HepG2 (cell line): Measurements from ENCODE around the gene ZNF568. TPM values are rescaled to one million over a fixed set of nuclear protein-coding genes. Genes with fewer than 3 reads are reported as not detected.

Source experiments
- ATAC-seq: fragments of 200-7000 bp; cut with Tn5 transposase; 3 replicates; pipeline ENCODE4 v1.9.1; 2020; ENCODE audit warnings: mild to moderate bottlenecking, moderate library complexity
- BruUV-seq: library from RNA; stranded (reverse); fragments of 400-500 nt; replicated peaks from 2 replicates; lab custom pipeline; 2021; lab: Mats Ljungman, UMichigan
- CTCF ChIA-PET: fragments of 300-600 bp; formaldehyde crosslinking; extraction: SDS; loops from one replicate; lab custom pipeline; 2021; ENCODE audit warnings: low total read pairs, inconsistent platforms, low intra/inter-chr PET ratio; lab: Yijun Ruan, JAX
- POLR2A ChIA-PET: fragments of 350-600 bp; sonication (Branson Sonifier 250); formaldehyde crosslinking; loops from one replicate; lab custom pipeline; 2020; ENCODE audit warnings: antibody characterized with exemption, inconsistent platforms; lab: Yijun Ruan, JAX
- DNase-seq: peaks from one replicate; pipeline ENCODE4 v3.0.0-alpha.2; 2015; ENCODE audit warnings: low spot score
- FAIRE-seq: peaks from 3 replicates; lab custom pipeline; 2011; peaks lifted over from hg19 to GRCh38; lab: Jason Lieb, UNC
- H2AFZ ChIP-seq: one replicate; pipeline ENCODE4 v1.6.1; 2011; ENCODE audit warnings: low read length, inconsistent platforms
- H3K27ac ChIP-seq: fragments of 300-600 bp; 3 replicates; pipeline ENCODE4 v1.8.0; 2011; ENCODE audit warnings: mixed run types, mild to moderate bottlenecking, mixed read lengths, low read length, inconsistent platforms; ENCODE audit not compliant: insufficient read depth; ENCODE audit errors: extremely low read length
- H3K27me3 ChIP-seq, 2 experiments: fragments of 200-600 bp in 1 of 2; 2 replicates in 1 of 2; 3 replicates in 1 of 2; pipeline versions ENCODE4 v1.6.0 to v1.8.0; 2011; ENCODE audit warnings: low read length in 2 of 2, mild to moderate bottlenecking in 2 of 2, moderate library complexity in 2 of 2, inconsistent platforms in 1 of 2; ENCODE audit not compliant: insufficient read depth in 2 of 2, control insufficient read depth in 1 of 2
- H3K36me3 ChIP-seq, 2 experiments: fragments of 200-600 bp in 1 of 2; replicated peaks in 1 of 2; 2 replicates in 1 of 2; 3 replicates in 1 of 2; pipeline versions ENCODE4 v1.5.1 to v1.8.0; 2011; ENCODE audit warnings: low read length in 2 of 2, inconsistent platforms in 1 of 2; ENCODE audit not compliant: insufficient read depth in 2 of 2, control insufficient read depth in 1 of 2
- H3K4me1 ChIP-seq: 2 replicates; pipeline ENCODE4 v1.5.1; 2012; ENCODE audit warnings: low read length, inconsistent platforms; ENCODE audit not compliant: insufficient read depth
- H3K4me2 ChIP-seq: 2 replicates; pipeline ENCODE4 v1.6.0; 2011; ENCODE audit warnings: low read depth, low read length, inconsistent platforms
- H3K4me3 ChIP-seq, 3 experiments: fragments of 200-600 bp in 1 of 3; sonication (generic), shearing (Covaris generic) in 1 of 3; replicated peaks in 1 of 3; 2 replicates each; pipeline ENCODE4 v1.5.1; 2011 to 2016; ENCODE audit warnings: low read length in 3 of 3, inconsistent platforms in 2 of 3, low read depth in 2 of 3, mild to moderate bottlenecking in 2 of 3, control low read depth in 1 of 3, mixed read lengths in 1 of 3; ENCODE audit not compliant: insufficient read depth in 1 of 3
- H3K79me2 ChIP-seq: one replicate; pipeline ENCODE4 v1.6.1; 2011; ENCODE audit warnings: low read length, inconsistent platforms; ENCODE audit not compliant: insufficient read depth
- H3K9ac ChIP-seq: 2 replicates; pipeline ENCODE4 v1.6.0; 2011; ENCODE audit warnings: mild to moderate bottlenecking, low read depth, low read length, inconsistent platforms; ENCODE audit not compliant: insufficient read depth
- H3K9me3 ChIP-seq: 2 replicates; pipeline ENCODE4 v1.5.1; 2012; ENCODE audit warnings: mild to moderate bottlenecking, low read length
- H4K20me1 ChIP-seq: 2 replicates; pipeline ENCODE4 v1.6.0; 2011; ENCODE audit warnings: inconsistent platforms, mild to moderate bottlenecking, low read length, moderate library complexity; ENCODE audit not compliant: insufficient read depth
- EHMT2 ChIP-seq: fragments of 200-600 bp; sonication (generic); IDR thresholded peaks from 2 replicates; pipeline ENCODE4 v1.7.0; 2017; ENCODE audit warnings: antibody characterized with exemption, low read depth, low read length, borderline replicate concordance
- ELF3 ChIP-seq: IDR thresholded peaks from 2 replicates; pipeline ENCODE4 v1.6.1; 2016; ENCODE audit warnings: missing genetic modification reagents, missing compliant biosample characterization
- EP300 ChIP-seq, 3 experiments: sonication (generic) in 1 of 3; formaldehyde crosslinking in 1 of 3; IDR thresholded peaks; 2 replicates each; pipeline versions ENCODE4 v1.5.1 to v1.6.1; 2011 to 2020; ENCODE audit warnings: low read depth in 2 of 3, low read length in 2 of 3, borderline replicate concordance in 1 of 3, improper control_type of control experiment in 1 of 3, mild to moderate bottlenecking in 1 of 3, missing genetic modification reagents in 1 of 3, moderate library complexity in 1 of 3
- GATAD1 ChIP-seq: IDR thresholded peaks from 2 replicates; pipeline ENCODE4 v1.6.1; 2016; ENCODE audit warnings: missing genetic modification reagents, missing compliant biosample characterization
- ZC3H4 ChIP-seq: sonication (generic); formaldehyde crosslinking; IDR thresholded peaks from 2 replicates; pipeline ENCODE4 v1.4.0; 2020; ENCODE audit warnings: missing genetic modification reagents, borderline replicate concordance
- ZFAT ChIP-seq: sonication (generic); formaldehyde crosslinking; conservative IDR thresholded peaks from 2 replicates; pipeline ENCODE4 v1.8.1; 2023; ENCODE audit warnings: missing genetic modification reagents, inconsistent platforms
- ZFP1 ChIP-seq: IDR thresholded peaks from 2 replicates; pipeline ENCODE4 v1.6.1; 2016
- ZNF629 ChIP-seq: sonication (generic); formaldehyde crosslinking; conservative IDR thresholded peaks from 2 replicates; pipeline ENCODE4 v1.5.0; 2020; ENCODE audit warnings: missing genetic modification reagents
- ZNF891 ChIP-seq: sonication (generic); formaldehyde crosslinking; IDR thresholded peaks from 2 replicates; pipeline ENCODE4 v1.5.0; 2020; ENCODE audit warnings: mild to moderate bottlenecking, missing genetic modification reagents
- WGBS: methylation state at CpG from one replicate; pipeline ENCODE4 v1.1.6; 2017; ENCODE audit warnings: low lambda C conversion rate; 5-methylcytosine and 5-hydroxymethylcytosine counted together
- in situ Hi-C: cut with HindIII; loops from 2 replicates; pipeline ENCODE4 v1.10.0; 2017; ENCODE audit warnings: low pct_unique_long_range_greater_than_20kb; ENCODE audit not compliant: extremely low pct_ligation_motif_present
- intact Hi-C: fragments of 100-400 bp; cut with micrococcal nuclease; formaldehyde crosslinking; loops from one replicate; pipeline ENCODE4 v1.10.0; 2022; ENCODE audit not compliant: unreplicated experiment
- polyA plus RNA-seq, 8 experiments: library from polyadenylated mRNA; depleted of rRNA in 3 of 8; stranded (reverse) in 7 of 8; unstranded in 1 of 8; fragments of >200 nt; fragmentation: Illumina TruSeq in 4 of 8; extraction: Trizol in 4 of 8; gene quantifications; 2 replicates each; pipeline versions ENCODE4 v1.2.1 to v1.2.3, GENCODE V29; 2011 to 2016; ENCODE audit warnings: low read depth in 4 of 8, missing spikeins in 1 of 8, mixed read lengths in 1 of 8; ENCODE audit not compliant: insufficient read depth in 1 of 8
- total RNA-seq, 5 experiments: library from RNA; depleted of rRNA; stranded (reverse); fragments of >200 nt; fragmentation: Illumina TruSeq; extraction: Trizol; gene quantifications; 2 replicates each; pipeline ENCODE4 v1.2.3, GENCODE V29; 2016; ENCODE audit warnings: low read depth in 1 of 5
- TF ChIP-seq, protein P1 (sequence below): sonication (generic); formaldehyde crosslinking; IDR thresholded peaks from one replicate; pipeline ENCODE4 v1.5.1; 2020; ENCODE audit warnings: mild to moderate bottlenecking, missing genetic modification reagents; ENCODE audit errors: not compliant biosample characterization
- TF ChIP-seq, protein P2 (sequence below): sonication (generic); formaldehyde crosslinking; IDR thresholded peaks from 2 replicates; pipeline ENCODE4 v1.5.1; 2020; ENCODE audit warnings: missing genetic modification reagents, mild to moderate bottlenecking, borderline replicate concordance
- TF ChIP-seq, protein P3 (sequence below): sonication (generic); formaldehyde crosslinking; IDR thresholded peaks from 2 replicates; pipeline ENCODE4 v1.8.0; 2022; ENCODE audit warnings: mild to moderate bottlenecking, missing genetic modification reagents, borderline replicate concordance

Gene ZNF568
- total and polyA plus RNA-seq, 2 of the 13 experiments (the other 11 are each of a cell fraction or from before 2014, with no cell fraction given) = 0.15 to 1.00 TPM

DNA sequence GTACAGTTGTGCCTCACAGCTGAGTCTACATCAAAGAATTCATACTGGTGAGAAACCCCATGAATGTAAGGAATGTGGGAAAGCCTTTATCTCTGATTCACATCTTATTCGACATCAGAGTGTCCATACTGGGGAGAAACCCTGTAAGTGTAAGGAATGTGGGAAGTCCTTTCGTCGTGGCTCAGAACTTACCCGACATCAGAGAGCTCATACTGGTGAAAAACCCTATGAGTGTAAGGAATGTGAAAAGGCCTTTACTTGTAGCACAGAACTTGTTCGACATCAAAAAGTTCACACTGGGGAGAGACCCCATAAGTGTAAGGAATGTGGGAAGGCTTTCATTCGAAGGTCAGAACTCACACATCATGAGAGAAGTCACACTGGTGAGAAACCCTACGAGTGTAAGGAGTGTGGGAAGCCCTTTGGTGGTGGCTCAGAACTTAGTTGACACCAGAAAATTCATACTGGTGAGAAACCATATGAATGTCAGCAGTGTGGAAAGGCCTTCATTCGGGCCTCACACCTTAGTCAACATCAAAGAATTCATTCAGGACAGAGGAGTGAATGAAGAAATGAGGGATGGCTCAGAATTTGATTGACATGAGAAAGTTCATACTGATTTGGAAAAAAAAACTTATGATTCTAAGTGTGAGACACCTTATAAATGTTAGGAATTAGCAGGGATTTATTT, 81.2 kb downstream of the ZNF568 start:
- ATAC-seq (no peak), FAIRE-seq (no peak), DNase-seq (no peak)
- no peak overlapping the region for H3K4me3 ChIP-seq
- no peak overlapping the region for H2AFZ ChIP-seq
- H4K20me1 ChIP-seq = no peaks in the 10 kb centered on the region
- H3K9ac ChIP-seq = no peak overlapping the region
- no peak overlapping the region for H3K4me2 ChIP-seq
- H3K27me3 ChIP-seq = no peaks in the 10 kb centered on the region
- no peaks in the 10 kb centered on the region for H3K36me3 ChIP-seq
- peaks cover 83% of the 10 kb centered on the region for H3K9me3 ChIP-seq
- in situ Hi-C loops (no loop called here), intact Hi-C loops (no loop called here)
- no TSS peak for BruUV-seq
- no peak overlapping the region for H3K27ac ChIP-seq
- CTCF ChIA-PET = no interaction called here
- no peaks in the 10 kb centered on the region for H3K79me2 ChIP-seq
- WGBS = 13% methylated on average over 8 of the region's 8 CpGs
- H3K4me1 ChIP-seq = no peaks in the 10 kb centered on the region
- POLR2A ChIA-PET = no interaction called here
- no peak for TF ChIP-seq ZC3H4 (CRISPR knock-in tag)
- TF ChIP-seq ELF3 = no peak
- no peak for TF ChIP-seq ZNF891 (CRISPR knock-in tag)
- TF ChIP-seq ZNF629 = no peak
- TF ChIP-seq GATAD1 = no peak
- no peak for TF ChIP-seq ZFP1
- no peak for TF ChIP-seq EP300 (IDR thresholded peaks at IDR 0.05; ENCODE audit: low read depth in 2 of 2, low read length in 2 of 2)
- no peak for TF ChIP-seq EP300 (CRISPR knock-in tag; IDR thresholded peaks at IDR 0.05; ENCODE audit: borderline replicate concordance)
- no peak for TF ChIP-seq EHMT2
- TF ChIP-seq, protein P1, sequence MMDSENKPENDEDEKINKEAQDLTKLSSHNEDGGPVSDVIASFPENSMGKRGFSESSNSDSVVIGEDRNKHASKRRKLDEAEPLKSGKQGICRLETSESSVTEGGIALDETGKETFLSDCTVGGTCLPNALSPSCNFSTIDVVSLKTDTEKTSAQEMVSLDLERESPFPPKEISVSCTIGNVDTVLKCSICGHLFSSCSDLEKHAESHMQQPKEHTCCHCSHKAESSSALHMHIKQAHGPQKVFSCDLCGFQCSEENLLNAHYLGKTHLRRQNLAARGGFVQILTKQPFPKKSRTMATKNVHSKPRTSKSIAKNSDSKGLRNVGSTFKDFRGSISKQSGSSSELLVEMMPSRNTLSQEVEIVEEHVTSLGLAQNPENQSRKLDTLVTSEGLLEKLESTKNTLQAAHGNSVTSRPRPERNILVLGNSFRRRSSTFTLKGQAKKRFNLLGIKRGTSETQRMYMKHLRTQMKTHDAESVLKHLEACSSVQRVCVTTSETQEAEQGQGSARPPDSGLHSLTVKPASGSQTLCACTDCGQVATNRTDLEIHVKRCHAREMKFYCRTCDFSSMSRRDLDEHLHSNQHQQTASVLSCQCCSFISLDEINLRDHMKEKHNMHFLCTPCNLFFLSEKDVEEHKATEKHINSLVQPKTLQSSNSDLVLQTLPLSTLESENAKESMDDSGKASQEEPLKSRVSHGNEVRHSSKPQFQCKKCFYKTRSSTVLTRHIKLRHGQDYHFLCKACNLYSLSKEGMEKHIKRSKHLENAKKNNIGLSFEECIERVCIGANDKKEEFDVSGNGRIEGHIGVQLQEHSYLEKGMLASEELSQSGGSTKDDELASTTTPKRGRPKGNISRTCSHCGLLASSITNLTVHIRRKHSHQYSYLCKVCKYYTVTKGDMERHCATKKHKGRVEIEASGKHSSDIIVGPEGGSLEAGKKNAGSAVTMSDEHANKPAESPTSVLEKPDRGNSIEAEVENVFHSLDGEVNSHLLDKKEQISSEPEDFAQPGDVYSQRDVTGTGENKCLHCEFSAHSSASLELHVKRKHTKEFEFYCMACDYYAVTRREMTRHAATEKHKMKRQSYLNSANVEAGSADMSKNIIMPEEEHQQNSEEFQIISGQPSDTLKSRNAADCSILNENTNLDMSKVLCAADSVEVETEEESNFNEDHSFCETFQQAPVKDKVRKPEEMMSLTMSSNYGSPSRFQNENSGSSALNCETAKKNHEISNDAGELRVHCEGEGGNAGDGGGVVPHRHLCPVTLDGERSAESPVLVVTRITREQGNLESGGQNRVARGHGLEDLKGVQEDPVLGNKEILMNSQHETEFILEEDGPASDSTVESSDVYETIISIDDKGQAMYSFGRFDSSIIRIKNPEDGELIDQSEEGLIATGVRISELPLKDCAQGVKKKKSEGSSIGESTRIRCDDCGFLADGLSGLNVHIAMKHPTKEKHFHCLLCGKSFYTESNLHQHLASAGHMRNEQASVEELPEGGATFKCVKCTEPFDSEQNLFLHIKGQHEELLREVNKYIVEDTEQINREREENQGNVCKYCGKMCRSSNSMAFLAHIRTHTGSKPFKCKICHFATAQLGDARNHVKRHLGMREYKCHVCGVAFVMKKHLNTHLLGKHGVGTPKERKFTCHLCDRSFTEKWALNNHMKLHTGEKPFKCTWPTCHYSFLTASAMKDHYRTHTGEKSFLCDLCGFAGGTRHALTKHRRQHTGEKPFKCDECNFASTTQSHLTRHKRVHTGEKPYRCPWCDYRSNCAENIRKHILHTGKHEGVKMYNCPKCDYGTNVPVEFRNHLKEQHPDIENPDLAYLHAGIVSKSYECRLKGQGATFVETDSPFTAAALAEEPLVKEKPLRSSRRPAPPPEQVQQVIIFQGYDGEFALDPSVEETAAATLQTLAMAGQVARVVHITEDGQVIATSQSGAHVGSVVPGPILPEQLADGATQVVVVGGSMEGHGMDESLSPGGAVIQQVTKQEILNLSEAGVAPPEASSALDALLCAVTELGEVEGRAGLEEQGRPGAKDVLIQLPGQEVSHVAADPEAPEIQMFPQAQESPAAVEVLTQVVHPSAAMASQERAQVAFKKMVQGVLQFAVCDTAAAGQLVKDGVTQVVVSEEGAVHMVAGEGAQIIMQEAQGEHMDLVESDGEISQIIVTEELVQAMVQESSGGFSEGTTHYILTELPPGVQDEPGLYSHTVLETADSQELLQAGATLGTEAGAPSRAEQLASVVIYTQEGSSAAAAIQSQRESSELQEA = no peak
- TF ChIP-seq, protein P2, sequence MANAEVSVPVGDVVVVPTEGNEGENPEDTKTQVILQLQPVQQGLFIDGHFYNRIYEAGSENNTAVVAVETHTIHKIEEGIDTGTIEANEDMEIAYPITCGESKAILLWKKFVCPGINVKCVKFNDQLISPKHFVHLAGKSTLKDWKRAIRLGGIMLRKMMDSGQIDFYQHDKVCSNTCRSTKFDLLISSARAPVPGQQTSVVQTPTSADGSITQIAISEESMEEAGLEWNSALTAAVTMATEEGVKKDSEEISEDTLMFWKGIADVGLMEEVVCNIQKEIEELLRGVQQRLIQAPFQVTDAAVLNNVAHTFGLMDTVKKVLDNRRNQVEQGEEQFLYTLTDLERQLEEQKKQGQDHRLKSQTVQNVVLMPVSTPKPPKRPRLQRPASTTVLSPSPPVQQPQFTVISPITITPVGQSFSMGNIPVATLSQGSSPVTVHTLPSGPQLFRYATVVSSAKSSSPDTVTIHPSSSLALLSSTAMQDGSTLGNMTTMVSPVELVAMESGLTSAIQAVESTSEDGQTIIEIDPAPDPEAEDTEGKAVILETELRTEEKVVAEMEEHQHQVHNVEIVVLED (CRISPR knock-in tag) = no peak
- TF ChIP-seq, protein P3, sequence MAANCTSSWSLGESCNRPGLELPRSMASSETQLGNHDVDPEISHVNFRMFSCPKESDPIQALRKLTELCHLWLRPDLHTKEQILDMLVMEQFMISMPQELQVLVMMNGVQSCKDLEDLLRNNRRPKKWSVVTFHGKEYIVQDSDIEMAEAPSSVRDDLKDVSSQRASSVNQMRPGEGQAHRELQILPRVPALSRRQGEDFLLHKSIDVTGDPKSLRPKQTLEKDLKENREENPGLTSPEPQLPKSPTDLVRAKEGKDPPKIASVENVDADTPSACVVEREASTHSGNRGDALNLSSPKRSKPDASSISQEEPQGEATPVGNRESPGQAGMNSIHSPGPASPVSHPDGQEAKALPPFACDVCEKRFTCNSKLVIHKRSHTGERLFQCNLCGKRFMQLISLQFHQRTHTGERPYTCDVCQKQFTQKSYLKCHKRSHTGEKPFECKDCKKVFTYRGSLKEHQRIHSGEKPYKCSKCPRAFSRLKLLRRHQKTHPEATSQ (CRISPR knock-in tag) = no peak
- no peak for TF ChIP-seq ZFAT (CRISPR knock-in tag)
